Measurements from ENCODE around the gene SETBP1. TPM values are rescaled to one million over a fixed set of nuclear protein-coding genes. Genes with fewer than 3 reads are reported as not detected.

The SETBP1 gene
- total RNA-seq, 1 experiment from 2014 or later = 0.23 TPM

DNA sequence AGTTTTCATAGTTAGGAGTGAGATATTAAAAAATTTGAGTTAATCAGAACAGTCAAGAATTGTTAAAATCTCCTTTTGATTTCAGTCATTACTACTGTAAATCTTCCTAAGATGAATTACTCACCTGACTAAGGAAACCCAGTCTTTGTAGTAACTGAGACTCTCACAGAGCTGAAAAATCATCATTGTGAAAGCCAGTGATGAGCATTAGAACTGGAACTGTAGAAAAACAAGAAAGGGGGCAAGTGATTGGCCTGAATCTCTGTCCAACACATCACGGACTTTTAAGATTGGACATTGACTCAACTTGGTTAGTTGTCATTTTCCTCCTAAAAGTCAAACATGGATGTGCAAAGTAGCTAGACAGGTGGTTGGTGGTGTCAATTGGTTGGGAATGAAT, 21.9 kb downstream of the SETBP1 start:
- H3K4me1 ChIP-seq (ENCODE audit: control insufficient read depth, insufficient read depth, low read length) = no peaks in the 10 kb centered on the region
- TF ChIP-seq SIN3A (IDR thresholded peaks at IDR 0.05; ENCODE audit: borderline replicate concordance, insufficient read depth, low read depth, low read length) = no peak
- TF ChIP-seq, protein P1, sequence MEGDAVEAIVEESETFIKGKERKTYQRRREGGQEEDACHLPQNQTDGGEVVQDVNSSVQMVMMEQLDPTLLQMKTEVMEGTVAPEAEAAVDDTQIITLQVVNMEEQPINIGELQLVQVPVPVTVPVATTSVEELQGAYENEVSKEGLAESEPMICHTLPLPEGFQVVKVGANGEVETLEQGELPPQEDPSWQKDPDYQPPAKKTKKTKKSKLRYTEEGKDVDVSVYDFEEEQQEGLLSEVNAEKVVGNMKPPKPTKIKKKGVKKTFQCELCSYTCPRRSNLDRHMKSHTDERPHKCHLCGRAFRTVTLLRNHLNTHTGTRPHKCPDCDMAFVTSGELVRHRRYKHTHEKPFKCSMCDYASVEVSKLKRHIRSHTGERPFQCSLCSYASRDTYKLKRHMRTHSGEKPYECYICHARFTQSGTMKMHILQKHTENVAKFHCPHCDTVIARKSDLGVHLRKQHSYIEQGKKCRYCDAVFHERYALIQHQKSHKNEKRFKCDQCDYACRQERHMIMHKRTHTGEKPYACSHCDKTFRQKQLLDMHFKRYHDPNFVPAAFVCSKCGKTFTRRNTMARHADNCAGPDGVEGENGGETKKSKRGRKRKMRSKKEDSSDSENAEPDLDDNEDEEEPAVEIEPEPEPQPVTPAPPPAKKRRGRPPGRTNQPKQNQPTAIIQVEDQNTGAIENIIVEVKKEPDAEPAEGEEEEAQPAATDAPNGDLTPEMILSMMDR (IDR thresholded peaks at IDR 0.05) = no peak
- no peak for TF ChIP-seq POLR2AphosphoS5 (IDR thresholded peaks at IDR 0.05; ENCODE audit: low read depth, low read length)
- no peak for TF ChIP-seq TCF7L2 (IDR thresholded peaks at IDR 0.05; ENCODE audit: low read depth, low read length)
- TF ChIP-seq, protein P2, sequence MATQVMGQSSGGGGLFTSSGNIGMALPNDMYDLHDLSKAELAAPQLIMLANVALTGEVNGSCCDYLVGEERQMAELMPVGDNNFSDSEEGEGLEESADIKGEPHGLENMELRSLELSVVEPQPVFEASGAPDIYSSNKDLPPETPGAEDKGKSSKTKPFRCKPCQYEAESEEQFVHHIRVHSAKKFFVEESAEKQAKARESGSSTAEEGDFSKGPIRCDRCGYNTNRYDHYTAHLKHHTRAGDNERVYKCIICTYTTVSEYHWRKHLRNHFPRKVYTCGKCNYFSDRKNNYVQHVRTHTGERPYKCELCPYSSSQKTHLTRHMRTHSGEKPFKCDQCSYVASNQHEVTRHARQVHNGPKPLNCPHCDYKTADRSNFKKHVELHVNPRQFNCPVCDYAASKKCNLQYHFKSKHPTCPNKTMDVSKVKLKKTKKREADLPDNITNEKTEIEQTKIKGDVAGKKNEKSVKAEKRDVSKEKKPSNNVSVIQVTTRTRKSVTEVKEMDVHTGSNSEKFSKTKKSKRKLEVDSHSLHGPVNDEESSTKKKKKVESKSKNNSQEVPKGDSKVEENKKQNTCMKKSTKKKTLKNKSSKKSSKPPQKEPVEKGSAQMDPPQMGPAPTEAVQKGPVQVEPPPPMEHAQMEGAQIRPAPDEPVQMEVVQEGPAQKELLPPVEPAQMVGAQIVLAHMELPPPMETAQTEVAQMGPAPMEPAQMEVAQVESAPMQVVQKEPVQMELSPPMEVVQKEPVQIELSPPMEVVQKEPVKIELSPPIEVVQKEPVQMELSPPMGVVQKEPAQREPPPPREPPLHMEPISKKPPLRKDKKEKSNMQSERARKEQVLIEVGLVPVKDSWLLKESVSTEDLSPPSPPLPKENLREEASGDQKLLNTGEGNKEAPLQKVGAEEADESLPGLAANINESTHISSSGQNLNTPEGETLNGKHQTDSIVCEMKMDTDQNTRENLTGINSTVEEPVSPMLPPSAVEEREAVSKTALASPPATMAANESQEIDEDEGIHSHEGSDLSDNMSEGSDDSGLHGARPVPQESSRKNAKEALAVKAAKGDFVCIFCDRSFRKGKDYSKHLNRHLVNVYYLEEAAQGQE (IDR thresholded peaks at IDR 0.05; ENCODE audit: insufficient read depth in 1 of 2, low read depth in 2 of 2, low read length in 1 of 2) = no peak
- no peak overlapping the region for H3K4me3 ChIP-seq (ENCODE audit: low read depth in 2 of 2, low read length in 2 of 2)
- H3K27me3 ChIP-seq (ENCODE audit: control insufficient read depth, insufficient read depth, low read length) = no peaks in the 10 kb centered on the region
- no peaks in the 10 kb centered on the region for H3K36me3 ChIP-seq (ENCODE audit: control insufficient read depth, insufficient read depth, low read length)
- no peak overlapping the region for H3K27ac ChIP-seq (ENCODE audit: low read length)
- in situ Hi-C loops (cut with HindIII; ENCODE audit: low pct_unique_long_range_greater_than_20kb, low sequenced_read_pairs) = no loop called here
- ChIA-PET POLR2A (no interaction called here), CTCF (no interaction called here)
- no peaks in the 10 kb centered on the region for H3K9me3 ChIP-seq (ENCODE audit: control insufficient read depth, insufficient read depth, low read depth, low read length)
- intact Hi-C loops (cut with micrococcal nuclease; ENCODE audit: unreplicated experiment) = no loop called here
- ATAC-seq (no peak), DNase-seq (ENCODE audit: low read depth, low spot score) (no peak)
- BruUV-seq (replicated peaks) = no TSS peak

DNA sequence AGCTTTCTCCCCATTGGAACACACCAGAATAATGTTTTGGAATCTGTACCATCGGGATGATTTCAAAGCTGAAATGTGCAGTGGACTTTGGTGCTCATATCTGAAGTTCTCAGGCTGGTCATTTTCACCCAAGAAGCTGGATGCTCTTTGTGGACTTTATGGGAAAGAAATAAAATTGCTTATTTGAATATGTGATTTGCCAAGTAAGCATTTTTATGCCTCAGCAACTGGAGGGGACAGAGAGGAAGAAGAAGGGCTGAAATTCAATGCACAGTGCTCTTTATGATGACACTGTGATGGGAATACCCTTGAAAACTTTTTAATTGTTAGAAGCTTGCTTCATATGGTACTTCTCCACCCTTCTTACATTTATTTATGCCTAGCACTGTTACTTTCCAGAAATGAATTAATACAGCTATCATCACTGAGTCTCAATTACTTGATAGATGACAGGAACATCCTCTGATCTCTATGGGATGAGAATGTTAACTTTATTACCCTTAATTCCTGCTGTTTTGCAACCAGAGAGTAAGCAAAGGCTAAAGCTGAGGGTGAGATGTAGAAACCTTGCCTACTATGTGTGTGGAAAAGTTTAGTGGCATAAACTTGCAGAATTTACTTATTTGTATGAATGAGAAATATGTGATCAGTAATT, 23.6 kb downstream of the SETBP1 start:
- no peak for DNase-seq (ENCODE audit: low read depth, low spot score)
- no TSS peak for BruUV-seq (replicated peaks)
- Histone ChIP-seq H3K36me3 (ENCODE audit: control insufficient read depth, insufficient read depth, low read length) (no peaks in the 10 kb centered on the region), H3K4me1 (ENCODE audit: control insufficient read depth, insufficient read depth, low read length) (no peaks in the 10 kb centered on the region), H3K27ac (ENCODE audit: low read length) (no peak overlapping the region), H3K27me3 (ENCODE audit: control insufficient read depth, insufficient read depth, low read length) (no peaks in the 10 kb centered on the region), H3K4me3 (ENCODE audit: low read depth in 2 of 2, low read length in 2 of 2) (no peak overlapping the region), H3K9me3 (ENCODE audit: control insufficient read depth, insufficient read depth, low read depth, low read length) (no peaks in the 10 kb centered on the region)
- ChIA-PET POLR2A (no interaction called here), CTCF (no interaction called here)
- intact Hi-C loops (cut with micrococcal nuclease; ENCODE audit: unreplicated experiment) (no loop called here), in situ Hi-C loops (cut with HindIII; ENCODE audit: low pct_unique_long_range_greater_than_20kb, low sequenced_read_pairs) (no loop called here)
- no peak for TF ChIP-seq SIN3A (IDR thresholded peaks at IDR 0.05; ENCODE audit: borderline replicate concordance, insufficient read depth, low read depth, low read length)
- TF ChIP-seq, protein P1 (IDR thresholded peaks at IDR 0.05) = no peak
- TF ChIP-seq POLR2AphosphoS5 (IDR thresholded peaks at IDR 0.05; ENCODE audit: low read depth, low read length) = no peak
- TF ChIP-seq TCF7L2 (IDR thresholded peaks at IDR 0.05; ENCODE audit: low read depth, low read length) = no peak
- TF ChIP-seq, protein P2 (IDR thresholded peaks at IDR 0.05; ENCODE audit: insufficient read depth in 1 of 2, low read depth in 2 of 2, low read length in 1 of 2) = no peak
- no peak for ATAC-seq
